Stimulated activated CD8-positive, alpha-beta memory T cell treated with anti-CD3 and anti-CD28 coated beads, Interleukin-2, amount 100 ng/mL, for 48 hours (primary cell): ENCODE results near the gene KCNIP1.

Experiments used
- DNase-seq, 2 donors: peaks; one replicate each; pipeline ENCODE4 v3.0.0-alpha.2; 2020; ENCODE audit warnings: low read depth in 2 of 2

The KCNIP1 gene

DNA sequence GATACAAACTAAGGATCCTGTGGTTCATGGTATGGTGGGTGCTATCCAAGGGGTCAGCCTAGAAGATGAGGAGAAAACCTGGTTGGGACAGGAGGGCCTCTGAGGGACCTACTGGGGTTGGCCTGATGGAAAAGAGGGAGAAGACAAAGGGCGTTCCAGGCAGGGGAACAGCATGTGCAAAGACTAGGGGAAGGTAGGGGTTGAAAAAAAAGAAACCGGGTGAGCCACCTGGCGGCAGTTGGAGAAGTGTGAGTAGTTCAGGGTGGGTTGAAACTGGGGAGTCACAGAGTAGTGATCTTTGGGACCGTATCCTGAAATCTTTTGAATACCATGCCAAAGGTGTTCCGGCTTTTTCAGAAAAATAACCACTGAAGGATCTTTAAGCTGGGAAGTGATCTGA is 271.0 kb downstream of the KCNIP1 start:
- DNase-seq, result no peak

DNA sequence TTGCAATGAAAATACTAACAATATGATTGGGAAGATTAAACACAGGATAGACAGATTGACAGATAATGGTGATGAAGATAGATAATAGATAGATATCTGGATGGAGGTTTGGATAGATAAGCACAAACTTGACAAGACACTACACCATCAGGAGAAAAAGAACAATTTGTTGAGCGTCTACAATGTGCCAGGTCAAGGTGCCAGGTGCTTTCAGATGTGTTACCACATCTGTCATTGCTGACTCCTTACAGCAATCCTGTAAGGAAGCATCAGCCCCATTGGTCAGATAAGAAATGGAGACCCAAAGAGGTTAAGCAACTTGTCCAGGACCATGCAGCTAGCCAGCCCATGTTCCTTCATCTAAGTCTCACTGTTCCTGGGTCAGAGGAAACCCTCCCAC is 278.1 kb downstream of the KCNIP1 start:
- DNase-seq, result no peak

DNA sequence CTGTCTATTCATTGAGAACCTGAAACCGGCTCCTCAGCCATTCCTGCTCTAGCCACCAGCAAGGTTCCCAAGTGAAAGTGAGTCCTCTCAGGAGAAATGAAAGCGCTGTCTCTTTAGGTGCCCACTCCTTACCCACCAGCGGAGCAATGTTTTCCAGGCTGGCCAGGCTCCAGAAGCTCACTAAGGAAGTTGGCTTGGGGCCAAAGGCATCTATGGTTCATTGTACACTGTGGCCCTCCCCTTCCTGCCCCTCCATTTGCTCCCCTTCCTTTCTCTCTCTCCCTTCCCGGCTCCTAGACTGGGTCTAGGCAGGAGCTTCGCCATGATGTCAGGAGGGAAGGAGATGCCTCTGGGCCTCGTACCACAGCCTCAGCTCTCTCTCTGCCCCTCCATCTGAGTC is 278.6 kb downstream of the KCNIP1 start:
- DNase-seq, result no peak

DNA sequence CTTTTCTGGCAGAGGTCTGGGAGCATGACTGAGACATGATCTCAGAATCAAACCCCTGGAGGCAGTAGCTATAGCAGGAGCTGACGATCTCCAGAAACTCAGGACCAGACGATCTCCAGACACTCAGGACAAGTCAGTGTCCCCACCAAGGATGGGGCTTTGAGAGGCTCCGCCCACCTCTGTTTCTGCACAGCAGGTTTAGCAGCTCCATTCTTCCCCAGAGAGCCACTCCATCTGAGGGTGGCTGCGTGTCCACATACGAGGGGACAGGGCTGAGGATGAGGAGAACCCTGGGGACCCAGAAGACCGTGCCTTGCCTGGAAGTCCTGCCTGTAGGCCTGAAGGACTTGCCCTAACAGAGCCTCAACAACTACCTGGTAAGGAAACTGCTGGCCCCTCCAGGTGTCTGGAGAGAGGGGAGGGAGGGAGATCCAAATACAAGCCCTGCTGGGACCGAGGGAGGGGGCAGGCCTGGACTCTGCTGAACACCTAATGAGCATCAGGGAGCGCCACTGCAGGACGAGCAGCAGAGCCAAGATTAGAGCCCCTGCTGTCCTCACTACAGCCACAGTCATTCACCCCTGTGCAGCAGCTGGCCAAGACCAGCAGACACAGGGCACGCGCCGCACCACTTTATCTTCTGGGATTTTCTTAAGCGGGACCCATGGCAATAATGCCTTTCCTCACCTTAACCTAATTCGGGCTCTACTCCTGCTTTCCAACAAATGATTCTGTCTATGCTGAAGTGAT is 279.9 kb downstream of the KCNIP1 start, which contains the start of gene GABRP:
GABRP (plus strand) TSS at position 228 of the 750 bp plus-strand sequence. CDS start 4,891 bp downstream, outside the sequence.
- DNase-seq, result no peak

DNA sequence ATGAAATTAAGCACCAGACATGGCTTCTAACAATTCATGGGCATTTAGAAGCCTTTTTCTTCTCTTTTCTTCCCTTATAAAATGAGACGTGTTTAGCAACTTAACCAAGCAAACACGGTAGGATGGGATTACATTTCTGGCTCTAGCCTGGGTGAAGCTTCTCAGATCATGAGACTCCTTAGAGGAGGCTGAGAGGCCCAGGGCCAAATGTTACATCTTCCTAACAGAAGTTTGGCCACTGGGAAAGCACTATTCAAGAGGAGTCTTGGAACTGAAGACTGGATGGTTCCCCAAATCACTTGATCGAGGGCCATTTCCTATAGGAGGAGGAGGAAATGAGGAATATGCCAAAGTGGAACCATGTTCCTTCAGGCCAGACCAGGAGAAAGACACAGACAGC is 281.6 kb downstream of the KCNIP1 start:
- no peak for DNase-seq
